Neural crest cell (in vitro differentiated cells): ENCODE data around the gene CPNE8. TPM values are rescaled to one million over a fixed set of nuclear protein-coding genes. Genes with fewer than 3 reads are reported as not detected.

Source experiments
- DNase-seq: peaks from one replicate; pipeline ENCODE4 v3.0.0; 2021; ENCODE audit warnings: low read depth, mixed read lengths, low spot score
- H3K27ac Mint-ChIP-seq: one replicate; pipeline ENCODE4 v1.8.0; 2021; ENCODE audit warnings: mild to moderate bottlenecking, mixed read lengths; ENCODE audit not compliant: unreplicated experiment
- H3K27me3 Mint-ChIP-seq: 2 replicates; pipeline ENCODE4 v1.8.0; 2021; ENCODE audit warnings: low read depth, mild to moderate bottlenecking, mixed read lengths
- H3K36me3 Mint-ChIP-seq: 2 replicates; pipeline ENCODE4 v1.8.0; 2021; ENCODE audit warnings: low read depth, mild to moderate bottlenecking, mixed read lengths
- H3K4me1 Mint-ChIP-seq: 2 replicates; pipeline ENCODE4 v1.8.0; 2021; ENCODE audit warnings: mixed read lengths
- H3K4me3 Mint-ChIP-seq: one replicate; pipeline ENCODE4 v1.8.0; 2021; ENCODE audit warnings: mild to moderate bottlenecking, mixed read lengths
- H3K9me3 Mint-ChIP-seq: 2 replicates; pipeline ENCODE4 v1.8.0; 2021; ENCODE audit warnings: mixed read lengths
- total RNA-seq: library from RNA; stranded (reverse); gene quantifications from 2 replicates; pipeline ENCODE4 v1.2.1, GENCODE V29; 2021
- TF ChIP-seq, protein P1 (sequence below): fragments of 200-600 bp; sonication (generic); conservative IDR thresholded peaks from 2 replicates; pipeline ENCODE4 v1.5.0; 2021; ENCODE audit warnings: antibody characterized with exemption, mild to moderate bottlenecking

CPNE8 gene
- total RNA-seq, 1 donor from 2014 or later, result 7.0 TPM

DNA sequence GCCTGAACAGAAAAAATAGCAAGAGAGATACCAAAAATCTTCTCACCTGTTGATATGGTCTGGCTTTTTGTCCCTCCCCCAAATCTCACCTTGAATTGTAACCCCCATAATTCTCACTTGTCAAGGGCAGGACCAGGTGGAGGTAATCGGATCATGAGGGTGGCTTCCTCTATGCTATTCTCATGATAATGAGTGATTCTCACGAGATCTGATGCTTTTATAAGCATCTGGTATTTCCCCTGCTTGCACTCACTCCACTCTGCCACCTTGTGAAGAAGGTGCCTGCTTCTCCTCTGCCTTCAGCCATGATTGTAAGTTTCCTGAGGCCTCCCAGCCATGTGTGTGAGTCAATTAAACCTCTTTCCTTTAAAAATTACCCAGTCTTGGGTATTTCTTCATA lies 291.2 kb downstream of the CPNE8 start:
- no peaks in the 10 kb centered on the region for H3K36me3 Mint-ChIP-seq
- TF ChIP-seq, protein P1, sequence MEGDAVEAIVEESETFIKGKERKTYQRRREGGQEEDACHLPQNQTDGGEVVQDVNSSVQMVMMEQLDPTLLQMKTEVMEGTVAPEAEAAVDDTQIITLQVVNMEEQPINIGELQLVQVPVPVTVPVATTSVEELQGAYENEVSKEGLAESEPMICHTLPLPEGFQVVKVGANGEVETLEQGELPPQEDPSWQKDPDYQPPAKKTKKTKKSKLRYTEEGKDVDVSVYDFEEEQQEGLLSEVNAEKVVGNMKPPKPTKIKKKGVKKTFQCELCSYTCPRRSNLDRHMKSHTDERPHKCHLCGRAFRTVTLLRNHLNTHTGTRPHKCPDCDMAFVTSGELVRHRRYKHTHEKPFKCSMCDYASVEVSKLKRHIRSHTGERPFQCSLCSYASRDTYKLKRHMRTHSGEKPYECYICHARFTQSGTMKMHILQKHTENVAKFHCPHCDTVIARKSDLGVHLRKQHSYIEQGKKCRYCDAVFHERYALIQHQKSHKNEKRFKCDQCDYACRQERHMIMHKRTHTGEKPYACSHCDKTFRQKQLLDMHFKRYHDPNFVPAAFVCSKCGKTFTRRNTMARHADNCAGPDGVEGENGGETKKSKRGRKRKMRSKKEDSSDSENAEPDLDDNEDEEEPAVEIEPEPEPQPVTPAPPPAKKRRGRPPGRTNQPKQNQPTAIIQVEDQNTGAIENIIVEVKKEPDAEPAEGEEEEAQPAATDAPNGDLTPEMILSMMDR, result no peak
- no peaks in the 10 kb centered on the region for H3K4me1 Mint-ChIP-seq
- H3K4me3 Mint-ChIP-seq, result no peak overlapping the region
- DNase-seq, result no peak
- no peak overlapping the region for H3K27ac Mint-ChIP-seq
- peaks cover 2% of the 10 kb centered on the region for H3K27me3 Mint-ChIP-seq
- H3K9me3 Mint-ChIP-seq, result peaks cover 2% of the 10 kb centered on the region

DNA sequence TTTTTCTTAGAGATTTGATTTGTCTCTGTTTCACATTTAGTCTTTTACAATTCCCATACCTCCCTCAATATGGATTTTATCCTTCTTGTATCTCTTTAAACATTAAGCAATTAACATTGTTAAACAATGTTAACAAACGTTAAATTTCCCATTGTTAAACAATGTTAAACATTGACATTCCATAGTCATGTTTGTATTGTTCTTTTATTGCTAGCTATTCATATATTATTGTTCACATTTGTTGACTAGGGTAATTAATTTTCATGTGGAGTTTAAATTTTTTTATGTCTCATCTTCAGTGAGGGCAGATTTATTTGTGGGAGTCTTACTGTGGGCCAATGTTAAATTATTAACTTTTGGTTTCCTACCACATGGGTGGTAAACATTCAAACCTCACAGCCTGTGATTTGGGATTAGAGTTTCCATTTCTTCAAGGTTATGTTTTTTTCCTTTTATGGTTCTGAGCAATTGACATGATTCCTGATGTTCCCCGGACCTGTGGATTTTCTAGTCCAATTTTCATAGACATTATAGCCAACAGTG lies 294.5 kb downstream of the CPNE8 start:
- no peak for DNase-seq
- Mint-ChIP-seq H3K27ac (no peak overlapping the region), H3K27me3 (peaks cover 2% of the 10 kb centered on the region), H3K36me3 (no peaks in the 10 kb centered on the region), H3K9me3 (peaks cover 2% of the 10 kb centered on the region), H3K4me1 (no peaks in the 10 kb centered on the region), H3K4me3 (no peak overlapping the region)
- TF ChIP-seq, protein P1, result no peak

DNA sequence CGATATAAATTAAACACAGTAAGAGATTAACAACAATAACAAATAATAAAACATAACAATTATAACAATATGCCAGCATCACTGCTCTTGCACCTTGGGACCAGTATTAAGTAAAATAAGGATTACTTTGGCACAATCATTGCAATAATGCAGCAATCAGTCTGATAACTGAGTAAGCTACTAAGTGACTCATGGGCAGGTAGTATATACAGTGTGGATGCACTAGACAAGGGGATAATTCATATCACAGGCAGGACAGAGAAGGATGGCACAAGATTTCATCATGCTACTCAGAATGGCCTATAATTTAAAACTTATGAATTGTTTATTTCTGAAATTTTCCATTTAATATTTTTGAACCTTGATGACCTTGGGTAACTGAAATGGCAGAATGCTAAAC lies 298.1 kb downstream of the CPNE8 start:
- no peak overlapping the region for H3K27ac Mint-ChIP-seq
- peaks cover 6% of the 10 kb centered on the region for H3K9me3 Mint-ChIP-seq
- no peak overlapping the region for H3K4me3 Mint-ChIP-seq
- TF ChIP-seq, protein P1, result no peak
- no peaks in the 10 kb centered on the region for H3K27me3 Mint-ChIP-seq
- no peak for DNase-seq
- no peaks in the 10 kb centered on the region for H3K36me3 Mint-ChIP-seq
- H3K4me1 Mint-ChIP-seq, result no peaks in the 10 kb centered on the region
